Globus pallidus (tissue), 1 donor: ENCODE results near the gene PLXNA4.

Experiments
- DNase-seq: peaks from one replicate; pipeline ENCODE4 v3.0.0-alpha.2; 2015; ENCODE audit warnings: low spot score

The PLXNA4 gene

DNA sequence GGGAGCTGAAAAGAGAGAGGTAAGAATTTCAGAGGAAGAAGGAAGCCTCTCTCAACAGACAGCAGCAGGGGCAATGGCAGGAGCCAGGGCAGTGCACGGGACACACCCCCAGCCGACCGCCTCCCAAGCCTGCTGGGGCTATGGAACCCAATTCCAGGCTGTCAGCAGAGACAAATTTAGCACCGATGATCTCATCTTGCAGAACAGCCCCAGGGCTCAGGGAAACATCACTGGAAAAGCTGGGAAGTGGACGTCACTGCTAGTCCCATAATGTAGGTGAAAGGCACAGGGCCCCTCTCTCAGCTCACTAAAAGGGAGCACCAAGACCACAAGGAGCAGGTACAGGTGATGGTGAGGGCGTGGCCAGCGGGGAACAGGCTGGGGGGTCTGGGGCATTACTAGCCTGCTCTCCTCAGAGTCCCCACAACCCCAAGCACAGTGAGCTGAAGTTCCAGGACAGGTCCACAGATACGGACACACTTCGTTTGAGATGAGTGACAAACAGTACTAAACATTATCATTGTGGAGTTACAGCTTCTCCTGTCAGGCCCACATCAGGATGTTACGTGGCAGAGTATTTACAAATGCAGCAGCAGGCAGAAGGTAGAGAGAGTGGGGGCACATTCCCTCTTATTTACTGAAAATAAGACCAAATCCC is 103.7 kb downstream of the PLXNA4 start:
- DNase-seq: no peak

DNA sequence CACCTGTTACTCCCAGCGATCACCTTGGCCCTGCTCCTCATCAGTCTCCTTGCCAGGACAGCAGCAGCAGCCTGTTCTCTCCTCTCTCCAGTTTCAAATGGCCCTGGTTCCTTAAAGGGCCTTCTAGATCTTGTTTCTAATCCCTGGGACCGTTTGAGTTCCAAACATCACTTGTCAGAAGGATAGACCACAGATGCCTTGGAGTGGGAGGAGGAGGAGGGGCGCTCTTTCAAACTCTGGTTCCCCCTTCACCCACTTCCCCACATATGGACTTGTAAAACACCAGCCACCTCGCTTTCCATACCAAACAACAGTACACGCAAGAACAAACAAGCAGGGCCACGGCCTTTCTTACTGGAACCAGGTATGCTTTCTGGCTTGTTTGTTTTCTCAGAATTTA is 104.8 kb downstream of the PLXNA4 start:
- DNase-seq: no peak

GRCh38 chr7:132469681-132470080 is 106.6 kb downstream of the PLXNA4 start:
- no peak for DNase-seq

- no peak for DNase-seq
These were observed 107.0 kb downstream of the PLXNA4 start for GRCh38 chr7:132469264-132469663.

DNA sequence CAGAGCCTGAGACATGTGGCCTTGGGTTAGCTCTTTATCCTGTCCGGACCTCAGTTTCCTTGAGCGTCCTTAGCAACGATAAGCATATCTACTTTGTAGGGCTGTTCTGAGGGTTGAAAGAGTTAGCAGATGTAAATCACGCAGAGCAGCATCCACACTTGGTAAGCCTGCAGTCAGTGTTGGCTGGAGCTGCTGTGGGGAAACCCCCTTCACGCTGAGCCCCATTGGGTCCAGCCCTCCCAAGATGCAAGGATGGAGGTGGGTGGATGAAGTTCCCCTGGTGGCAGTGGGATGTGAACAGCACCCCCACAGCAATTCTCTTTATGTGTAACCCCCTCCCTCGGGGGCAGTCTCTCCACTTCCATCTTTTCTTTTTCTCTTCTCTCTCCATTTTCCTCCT is 109.9 kb downstream of the PLXNA4 start:
- DNase-seq: no peak

DNA sequence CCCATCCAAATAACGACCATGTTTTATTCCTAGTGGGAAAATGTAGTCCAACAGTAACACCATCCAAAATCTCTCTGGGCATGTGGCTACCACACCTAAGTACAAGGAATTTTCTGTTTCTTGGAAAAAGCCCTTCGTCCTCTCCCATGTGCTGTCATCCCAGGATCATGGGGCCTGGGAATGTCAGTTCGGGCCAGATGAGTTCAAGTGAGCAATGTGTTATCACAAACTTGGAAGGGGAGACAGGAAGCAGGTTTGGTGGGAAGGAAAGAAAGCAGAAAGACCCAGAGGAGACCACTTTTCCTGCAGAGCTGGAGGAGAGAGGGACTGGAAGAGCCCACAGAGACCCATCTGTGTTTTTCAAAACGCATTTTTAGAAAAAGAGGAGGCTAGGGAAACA is 110.8 kb downstream of the PLXNA4 start:
- no peak for DNase-seq

DNA sequence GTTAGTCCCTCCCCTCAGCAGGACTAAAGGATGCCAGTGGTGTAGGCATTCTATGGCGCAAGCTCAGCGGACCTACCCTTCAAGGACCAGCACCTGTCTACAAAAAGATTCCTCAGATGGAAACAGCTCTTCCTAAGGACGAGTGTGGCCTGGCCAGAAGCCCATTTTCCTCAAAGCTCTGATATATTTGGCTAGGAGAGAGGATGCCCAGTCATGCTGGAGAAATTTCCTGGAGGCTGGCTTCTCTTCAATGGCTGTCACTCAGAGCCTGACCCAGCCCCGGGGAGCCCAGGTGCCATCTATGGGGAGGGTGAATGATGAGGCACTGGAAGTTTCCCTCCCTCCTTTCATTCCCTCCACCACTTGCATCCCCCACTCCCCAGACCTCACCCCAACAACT is 111.5 kb downstream of the PLXNA4 start:
- DNase-seq: no peak

GRCh38 chr7:132463922-132464321 is 112.3 kb downstream of the PLXNA4 start:
- no peak for DNase-seq

- DNase-seq: no peak
These were observed 113.8 kb downstream of the PLXNA4 start for GRCh38 chr7:132462478-132462877.

GRCh38 chr7:132461032-132461592 is 115.2 kb downstream of the PLXNA4 start:
- DNase-seq: no peak

GRCh38 chr7:132458729-132459128 is 117.5 kb downstream of the PLXNA4 start:
- DNase-seq: no peak

DNA sequence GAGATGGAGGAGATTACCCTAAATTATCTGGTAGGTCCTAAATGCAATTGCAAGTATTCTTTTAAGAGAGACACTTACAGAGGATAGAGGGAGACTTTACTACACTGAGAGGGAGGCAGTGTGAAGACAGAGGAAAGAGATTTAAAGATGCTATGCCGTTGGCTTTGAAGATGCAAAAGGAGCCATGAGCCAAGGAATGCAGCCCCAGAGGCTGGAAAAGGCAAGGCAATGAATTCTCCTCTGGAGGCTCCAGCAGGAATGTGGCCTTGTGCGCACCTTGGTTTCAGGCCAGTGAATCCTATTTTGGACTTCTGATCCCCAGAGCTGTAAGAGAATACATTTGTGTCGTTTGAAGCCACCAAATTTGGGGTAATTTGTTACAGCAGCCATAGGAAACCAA is 118.6 kb downstream of the PLXNA4 start:
- no peak for DNase-seq

DNA sequence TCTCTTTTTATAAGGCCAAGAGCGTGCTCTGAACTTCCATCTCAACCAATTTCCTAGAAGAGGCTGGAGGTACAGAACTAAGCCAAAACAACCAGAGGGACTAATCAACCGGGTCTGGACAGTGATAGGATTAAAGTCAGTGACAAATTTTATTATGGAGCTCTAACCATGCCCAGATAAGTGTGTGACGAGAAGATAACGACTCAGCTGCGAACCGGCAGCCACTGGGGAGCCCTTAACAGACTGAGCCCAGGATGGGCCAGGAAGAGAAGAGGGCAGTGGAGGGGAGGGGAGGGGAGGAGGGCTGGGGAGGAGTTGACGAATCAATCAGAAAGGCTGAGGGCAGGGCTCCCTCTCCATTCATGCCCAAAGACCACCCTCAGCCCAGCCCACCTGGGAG is 119.9 kb downstream of the PLXNA4 start:
- DNase-seq: no peak

GRCh38 chr7:132455378-132455777 is 120.9 kb downstream of the PLXNA4 start:
- no peak for DNase-seq

DNA sequence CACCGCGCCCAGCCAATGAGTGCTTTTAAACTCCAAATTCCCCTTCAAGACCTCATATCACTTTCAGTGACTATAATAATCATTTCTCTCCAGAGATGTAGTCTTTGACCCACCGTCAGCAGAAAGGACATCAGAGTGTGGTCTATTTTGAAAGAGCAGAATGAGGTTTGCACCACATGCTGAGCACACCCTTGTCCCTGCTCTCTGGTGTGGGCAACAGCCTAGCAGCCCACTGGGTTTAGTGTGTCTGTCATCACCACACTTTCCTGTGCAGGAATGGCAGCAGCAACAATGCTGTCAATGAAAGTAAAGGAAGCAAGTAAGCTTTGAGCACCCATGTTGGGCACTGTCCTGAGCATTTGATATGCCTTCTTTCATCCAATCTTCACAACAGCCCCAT is 122.4 kb downstream of the PLXNA4 start:
- DNase-seq: no peak

DNA sequence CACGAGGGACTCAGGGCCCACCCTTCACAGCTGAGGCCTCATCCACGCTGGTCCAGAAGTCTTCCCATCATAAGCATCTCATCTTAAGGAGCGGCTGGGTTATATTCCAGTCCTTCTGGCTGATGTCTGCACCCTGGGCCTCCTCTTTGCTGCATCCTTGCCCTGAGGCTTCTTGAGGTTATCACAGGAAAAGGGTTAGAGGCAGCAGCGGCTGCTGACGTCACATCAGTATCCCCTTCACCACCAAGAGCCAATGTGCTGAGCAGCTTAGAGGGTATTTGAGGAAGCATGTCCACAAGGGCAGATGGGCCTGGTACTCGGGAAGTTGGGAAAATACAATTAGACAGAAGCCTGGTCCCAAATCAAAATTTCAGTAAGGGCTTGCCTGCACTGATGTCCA is 125.1 kb downstream of the PLXNA4 start:
- no peak for DNase-seq

DNA sequence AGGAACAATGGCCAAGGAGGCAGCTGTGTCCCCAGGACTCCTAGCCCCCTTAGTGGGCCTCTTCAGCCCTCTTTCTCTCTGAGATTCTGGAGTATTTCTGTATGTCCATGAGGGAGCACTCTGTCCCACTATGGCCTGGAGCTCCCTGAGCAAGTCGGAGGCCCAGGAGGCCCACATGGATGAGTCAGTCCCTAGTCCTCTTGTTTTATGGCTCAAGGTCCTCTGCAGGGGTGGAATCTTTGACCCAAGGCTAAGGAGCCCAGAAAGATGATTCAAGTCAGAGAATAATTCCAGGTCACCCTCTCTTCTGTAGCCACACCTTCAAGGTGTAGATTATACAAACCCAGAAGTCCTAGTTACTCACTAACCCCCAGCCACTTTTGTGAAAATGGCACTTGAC is 125.6 kb downstream of the PLXNA4 start:
- DNase-seq: no peak

GRCh38 chr7:132450188-132450587 is 126.1 kb downstream of the PLXNA4 start:
- DNase-seq: no peak

GRCh38 chr7:132446666-132447278 is 129.5 kb downstream of the PLXNA4 start:
- no peak for DNase-seq

DNA sequence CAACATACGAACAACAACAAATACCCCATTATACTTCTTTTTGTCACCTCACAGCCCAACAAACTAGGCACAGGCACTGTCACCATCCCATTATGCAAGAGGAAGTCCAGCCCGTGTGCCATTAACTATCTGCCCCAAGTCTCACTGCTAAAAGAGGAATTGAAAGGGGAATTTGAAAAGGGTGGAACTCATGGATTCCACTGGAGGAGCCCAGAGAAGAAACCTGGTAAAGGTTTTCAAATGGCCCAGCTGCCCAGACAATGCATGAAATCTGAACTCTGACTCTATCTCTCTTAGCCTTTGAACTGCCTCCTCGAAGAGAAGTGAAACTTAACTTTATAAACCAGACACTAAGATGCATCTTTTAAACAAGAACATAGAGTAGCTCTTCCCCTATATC is 130.0 kb downstream of the PLXNA4 start:
- no peak for DNase-seq

GRCh38 chr7:132443761-132444520 is 132.3 kb downstream of the PLXNA4 start:
- no peak for DNase-seq

- DNase-seq: no peak
These were observed 134.3 kb downstream of the PLXNA4 start for GRCh38 chr7:132441935-132442334.

DNA sequence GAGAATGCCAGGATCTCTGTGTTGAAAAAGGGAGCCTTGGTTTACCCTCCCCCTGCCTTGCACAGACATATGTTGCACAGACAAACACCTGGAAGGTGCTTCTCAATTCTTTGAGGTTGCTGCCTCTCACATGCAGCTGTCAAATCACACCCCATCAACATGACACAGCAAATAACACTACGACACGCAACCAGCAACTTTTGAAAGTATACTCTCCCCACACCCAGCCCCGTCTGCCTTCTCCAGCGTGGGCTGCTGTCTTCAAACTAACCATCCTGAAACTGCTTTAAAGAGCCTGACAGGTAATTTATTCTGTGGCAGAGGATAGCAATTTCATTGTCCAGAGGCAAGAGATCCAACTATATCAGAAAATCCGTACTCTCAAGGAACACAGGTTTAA is 136.1 kb downstream of the PLXNA4 start:
- DNase-seq: no peak
